PC-9 (cell line): ENCODE results near the gene TRDN. TPM values are rescaled to one million over a fixed set of nuclear protein-coding genes. Genes with fewer than 3 reads are reported as not detected.

Source experiments
- BruUV-seq: library from RNA; stranded (reverse); fragments of 400-500 nt; replicated peaks from 2 replicates; lab custom pipeline; 2021; lab: Mats Ljungman, UMichigan
- CTCF ChIA-PET: fragments of 300-600 bp; sonication (Branson Sonifier 250); formaldehyde crosslinking; loops from one replicate; lab custom pipeline; 2022; ENCODE audit warnings: antibody characterized with exemption; lab: Charles Lee
- POLR2A ChIA-PET: fragments of 300-600 bp; sonication (Branson Sonifier 250); formaldehyde crosslinking; loops from one replicate; lab custom pipeline; 2022; ENCODE audit warnings: antibody characterized with exemption; ENCODE audit not compliant: unreplicated experiment; lab: Charles Lee
- DNase-seq, 2 experiments: peaks; one replicate each; pipeline versions ENCODE4 v3.0.0 to v3.0.0-alpha.2; 2015 to 2022; ENCODE audit warnings: mixed read lengths in 1 of 2
- H2AFZ ChIP-seq: fragments of 200-600 bp; sonication (generic); 2 replicates; pipeline ENCODE4 v1.8.1; 2017; ENCODE audit warnings: antibody characterized with exemption
- H3F3A ChIP-seq: fragments of 200-600 bp; sonication (generic); 2 replicates; pipeline ENCODE4 v1.8.1; 2017; ENCODE audit warnings: antibody characterized with exemption, mild to moderate bottlenecking, low read depth; ENCODE audit not compliant: insufficient read depth
- H3K27ac ChIP-seq: fragments of 200-600 bp; sonication (generic); 2 replicates; pipeline ENCODE4 v1.6.1; 2016; ENCODE audit warnings: mixed run types
- H3K27me3 ChIP-seq: fragments of 200-600 bp; sonication (generic); 2 replicates; pipeline ENCODE4 v1.6.1; 2016; ENCODE audit warnings: low read depth, mixed run types; ENCODE audit not compliant: insufficient read depth
- H3K36me3 ChIP-seq: fragments of 200-600 bp; sonication (generic); 2 replicates; pipeline ENCODE4 v1.6.1; 2016; ENCODE audit warnings: low read depth, mixed run types
- H3K4me1 ChIP-seq: fragments of 200-600 bp; sonication (generic); replicated peaks from 2 replicates; pipeline ENCODE4 v1.6.1; 2016; ENCODE audit warnings: mixed run types; ENCODE audit not compliant: insufficient read depth
- H3K4me2 ChIP-seq: fragments of 200-600 bp; sonication (generic); 2 replicates; pipeline ENCODE4 v1.6.1; 2017; ENCODE audit warnings: mixed run types
- H3K4me3 ChIP-seq: fragments of 200-600 bp; sonication (generic); 2 replicates; pipeline ENCODE4 v1.6.1; 2016; ENCODE audit warnings: mixed run types
- H3K79me2 ChIP-seq: fragments of 200-600 bp; sonication (generic); 2 replicates; pipeline ENCODE4 v1.6.1; 2017; ENCODE audit warnings: low read depth, mixed run types
- H3K9me2 ChIP-seq: fragments of 200-600 bp; sonication (generic); 2 replicates; pipeline ENCODE4 v1.8.1; 2017; ENCODE audit warnings: mild to moderate bottlenecking; ENCODE audit not compliant: insufficient read depth
- H3K9me3 ChIP-seq: fragments of 200-600 bp; sonication (generic); 2 replicates; pipeline ENCODE4 v1.8.1; 2016; ENCODE audit warnings: low read depth; ENCODE audit not compliant: insufficient read depth
- H4K20me1 ChIP-seq: fragments of 200-600 bp; sonication (generic); 2 replicates; pipeline ENCODE4 v1.8.1; 2017; ENCODE audit not compliant: insufficient read depth
- EZH2 ChIP-seq: fragments of 200-600 bp; sonication (generic); IDR thresholded peaks from 2 replicates; pipeline ENCODE4 v1.8.0; 2017; ENCODE audit warnings: antibody characterized with exemption, low read depth
- intact Hi-C: fragments of 100-400 bp; cut with micrococcal nuclease; formaldehyde crosslinking; loops from one replicate; pipeline ENCODE4 v1.10.0; 2022; ENCODE audit not compliant: unreplicated experiment
- total RNA-seq: library from RNA; stranded (reverse); gene quantifications from 2 replicates; pipeline ENCODE4 v1.2.3, GENCODE V29; 2021
- TF ChIP-seq, protein P1 (sequence below): fragments of 200-600 bp; sonication (generic); conservative IDR thresholded peaks from 2 replicates; pipeline ENCODE4 v1.6.1; 2017; ENCODE audit warnings: mixed run types, antibody characterized with exemption, mild to moderate bottlenecking, moderate library complexity

The TRDN gene
- total RNA-seq, 1 experiment from 2014 or later: not detected

DNA sequence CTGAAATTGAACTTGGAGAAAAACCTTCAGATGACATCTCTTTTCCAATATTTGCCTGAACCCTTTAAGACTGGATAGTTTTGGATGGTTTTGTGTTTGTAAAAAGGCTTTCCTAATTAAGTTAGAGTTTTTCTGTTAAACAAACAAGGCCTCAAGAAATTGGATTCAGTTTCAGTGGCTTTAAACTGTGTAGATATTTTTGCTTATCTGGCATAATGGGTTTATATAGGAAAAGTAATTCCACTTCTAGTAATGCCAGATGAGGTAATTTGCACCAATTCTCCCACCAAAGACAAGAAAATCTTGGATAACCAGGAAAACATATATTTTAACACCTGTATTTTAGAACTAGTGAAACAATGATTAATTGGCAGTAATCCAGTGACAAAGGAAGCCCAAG, 12.0 kb upstream of the TRDN start:
- H3K4me2 ChIP-seq: no peak overlapping the region
- H3F3A ChIP-seq: no peaks in the 10 kb centered on the region
- no peaks in the 10 kb centered on the region for H4K20me1 ChIP-seq
- no peaks in the 10 kb centered on the region for H3K9me3 ChIP-seq
- H3K4me3 ChIP-seq: no peak overlapping the region
- ChIA-PET CTCF (no interaction called here), POLR2A (no interaction called here)
- TF ChIP-seq, protein P1, sequence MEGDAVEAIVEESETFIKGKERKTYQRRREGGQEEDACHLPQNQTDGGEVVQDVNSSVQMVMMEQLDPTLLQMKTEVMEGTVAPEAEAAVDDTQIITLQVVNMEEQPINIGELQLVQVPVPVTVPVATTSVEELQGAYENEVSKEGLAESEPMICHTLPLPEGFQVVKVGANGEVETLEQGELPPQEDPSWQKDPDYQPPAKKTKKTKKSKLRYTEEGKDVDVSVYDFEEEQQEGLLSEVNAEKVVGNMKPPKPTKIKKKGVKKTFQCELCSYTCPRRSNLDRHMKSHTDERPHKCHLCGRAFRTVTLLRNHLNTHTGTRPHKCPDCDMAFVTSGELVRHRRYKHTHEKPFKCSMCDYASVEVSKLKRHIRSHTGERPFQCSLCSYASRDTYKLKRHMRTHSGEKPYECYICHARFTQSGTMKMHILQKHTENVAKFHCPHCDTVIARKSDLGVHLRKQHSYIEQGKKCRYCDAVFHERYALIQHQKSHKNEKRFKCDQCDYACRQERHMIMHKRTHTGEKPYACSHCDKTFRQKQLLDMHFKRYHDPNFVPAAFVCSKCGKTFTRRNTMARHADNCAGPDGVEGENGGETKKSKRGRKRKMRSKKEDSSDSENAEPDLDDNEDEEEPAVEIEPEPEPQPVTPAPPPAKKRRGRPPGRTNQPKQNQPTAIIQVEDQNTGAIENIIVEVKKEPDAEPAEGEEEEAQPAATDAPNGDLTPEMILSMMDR: no peak
- TF ChIP-seq EZH2: no peak
- H2AFZ ChIP-seq: no peak overlapping the region
- H3K9me2 ChIP-seq: no peaks in the 10 kb centered on the region
- no TSS peak for BruUV-seq
- no peak overlapping the region for H3K27ac ChIP-seq
- intact Hi-C loops: no loop called here
- no peak for DNase-seq
- H3K36me3 ChIP-seq: no peaks in the 10 kb centered on the region
- H3K4me1 ChIP-seq: no peaks in the 10 kb centered on the region
- no peaks in the 10 kb centered on the region for H3K27me3 ChIP-seq
- no peaks in the 10 kb centered on the region for H3K79me2 ChIP-seq

GRCh38 chr6:123648020-123648580, 11.3 kb upstream of the TRDN start:
- Histone ChIP-seq H3K79me2 (no peaks in the 10 kb centered on the region), H3K9me3 (no peaks in the 10 kb centered on the region), H3K4me3 (no peak overlapping the region), H3K4me1 (no peaks in the 10 kb centered on the region), H2AFZ (no peak overlapping the region), H3K9me2 (no peaks in the 10 kb centered on the region), H3K27ac (no peak overlapping the region), H3K36me3 (no peaks in the 10 kb centered on the region), H3F3A (no peaks in the 10 kb centered on the region), H4K20me1 (no peaks in the 10 kb centered on the region), H3K4me2 (no peak overlapping the region), H3K27me3 (no peaks in the 10 kb centered on the region)
- BruUV-seq: no TSS peak
- CTCF ChIA-PET: no interaction called here
- no peak for DNase-seq
- TF ChIP-seq, protein P1: no peak
- TF ChIP-seq EZH2: no peak
- POLR2A ChIA-PET: no interaction called here
- intact Hi-C loops: no loop called here

DNA sequence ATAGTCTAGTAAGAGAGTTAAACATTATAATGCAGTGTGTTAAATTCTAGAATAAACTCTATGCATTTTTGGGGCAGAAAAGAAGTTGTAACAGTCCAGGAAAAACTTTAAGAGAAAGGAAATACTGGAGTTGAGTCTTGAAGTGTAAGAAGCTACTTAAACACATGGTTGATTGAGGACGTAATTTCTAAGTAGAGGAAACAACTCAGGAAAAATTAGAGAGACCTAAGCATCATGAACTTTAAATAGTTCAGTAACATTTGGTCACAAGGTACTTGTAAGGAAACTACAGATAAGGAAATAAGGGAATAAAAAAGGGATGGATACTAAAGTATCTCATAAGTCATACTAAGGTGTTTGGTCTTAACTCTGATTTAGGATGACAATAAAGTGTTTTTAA, 4.7 kb upstream of the TRDN start:
- no peaks in the 10 kb centered on the region for H3K9me3 ChIP-seq
- CTCF ChIA-PET: no interaction called here
- H3K79me2 ChIP-seq: no peaks in the 10 kb centered on the region
- H2AFZ ChIP-seq: no peak overlapping the region
- no TSS peak for BruUV-seq
- TF ChIP-seq, protein P1: no peak
- no peak for TF ChIP-seq EZH2
- no peak overlapping the region for H3K27ac ChIP-seq
- no peaks in the 10 kb centered on the region for H3F3A ChIP-seq
- no peaks in the 10 kb centered on the region for H4K20me1 ChIP-seq
- no peak for DNase-seq
- H3K36me3 ChIP-seq: no peaks in the 10 kb centered on the region
- no peak overlapping the region for H3K4me2 ChIP-seq
- H3K4me1 ChIP-seq: no peaks in the 10 kb centered on the region
- H3K27me3 ChIP-seq: no peaks in the 10 kb centered on the region
- no peaks in the 10 kb centered on the region for H3K9me2 ChIP-seq
- intact Hi-C loops: no loop called here
- POLR2A ChIA-PET: no interaction called here
- H3K4me3 ChIP-seq: no peak overlapping the region
